HG03354 (cell line): ENCODE measurements around the gene PHETA2.
A peak's percentile ranks its signal among the peaks of the same experiment; 100 is the strongest.
"Not testable (repeated sequence)": the region's sequence is repeated elsewhere in the genome, so short reads cannot be mapped to it uniquely, and the experiment has no call there.

ENCODE experiments used
- ATAC-seq: cut with Tn5 transposase; IDR thresholded peaks from one replicate; pipeline ENCODE4 v1.9.1; 2021; ENCODE audit warnings: mild to moderate bottlenecking; ENCODE audit not compliant: unreplicated experiment, poor library complexity, severe bottlenecking

Gene PHETA2

DNA sequence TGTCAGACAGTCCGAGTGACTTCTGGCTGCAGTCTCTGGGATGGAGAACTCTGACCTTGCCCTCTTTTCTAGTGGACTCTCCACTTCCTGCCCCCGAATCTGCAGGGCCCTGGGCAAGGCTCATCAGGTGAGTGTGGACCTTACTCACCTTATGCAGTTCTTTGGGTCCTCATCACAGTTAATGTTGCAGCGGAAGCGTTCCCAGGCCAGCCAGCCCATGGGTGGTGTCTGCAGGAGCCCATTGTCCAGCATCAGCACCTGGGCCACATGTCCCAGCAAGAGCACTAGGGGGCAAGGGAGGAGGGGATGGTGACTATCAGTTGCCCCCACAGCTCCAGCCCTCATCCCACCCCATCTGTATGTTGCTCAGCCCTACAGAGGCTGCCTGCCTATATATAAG lies 5.8 kb upstream of the PHETA2 start:
- no peak for ATAC-seq

DNA sequence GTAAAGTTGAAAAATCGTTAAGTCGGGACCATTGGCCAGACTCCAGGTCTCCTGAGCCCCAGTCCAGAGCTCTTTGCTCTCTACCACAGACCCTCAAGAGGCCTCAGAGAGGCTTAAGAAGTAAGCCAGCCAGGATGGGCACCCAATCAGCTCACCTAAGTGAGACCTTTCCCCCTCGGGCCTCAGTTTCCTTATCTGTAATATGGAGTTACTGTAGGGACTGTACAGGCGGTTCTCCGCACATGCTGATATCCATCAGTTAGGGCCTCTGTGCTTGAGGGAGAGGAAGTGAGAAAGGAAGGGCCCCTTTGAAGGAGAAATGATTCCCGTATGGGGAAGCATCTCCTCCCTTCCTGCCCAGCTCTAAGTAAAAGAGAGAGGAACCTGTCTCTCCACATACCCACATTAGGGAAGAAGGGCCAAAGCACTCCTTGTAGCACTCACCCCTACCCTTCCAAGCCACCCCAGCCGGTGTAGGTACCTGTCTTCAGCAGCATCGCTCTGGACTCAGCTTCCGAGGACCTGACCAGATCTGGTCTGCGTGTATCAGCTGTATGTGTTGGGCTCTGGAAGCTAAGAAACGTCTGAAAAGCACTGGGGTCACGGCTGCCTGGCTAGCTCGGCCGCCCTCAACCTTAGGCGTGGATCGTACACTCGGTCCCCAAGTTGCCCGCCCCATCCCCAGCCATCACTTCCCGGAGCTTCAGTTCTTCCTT lies 4.1 kb upstream of the PHETA2 start:
- ATAC-seq: no peak

DNA sequence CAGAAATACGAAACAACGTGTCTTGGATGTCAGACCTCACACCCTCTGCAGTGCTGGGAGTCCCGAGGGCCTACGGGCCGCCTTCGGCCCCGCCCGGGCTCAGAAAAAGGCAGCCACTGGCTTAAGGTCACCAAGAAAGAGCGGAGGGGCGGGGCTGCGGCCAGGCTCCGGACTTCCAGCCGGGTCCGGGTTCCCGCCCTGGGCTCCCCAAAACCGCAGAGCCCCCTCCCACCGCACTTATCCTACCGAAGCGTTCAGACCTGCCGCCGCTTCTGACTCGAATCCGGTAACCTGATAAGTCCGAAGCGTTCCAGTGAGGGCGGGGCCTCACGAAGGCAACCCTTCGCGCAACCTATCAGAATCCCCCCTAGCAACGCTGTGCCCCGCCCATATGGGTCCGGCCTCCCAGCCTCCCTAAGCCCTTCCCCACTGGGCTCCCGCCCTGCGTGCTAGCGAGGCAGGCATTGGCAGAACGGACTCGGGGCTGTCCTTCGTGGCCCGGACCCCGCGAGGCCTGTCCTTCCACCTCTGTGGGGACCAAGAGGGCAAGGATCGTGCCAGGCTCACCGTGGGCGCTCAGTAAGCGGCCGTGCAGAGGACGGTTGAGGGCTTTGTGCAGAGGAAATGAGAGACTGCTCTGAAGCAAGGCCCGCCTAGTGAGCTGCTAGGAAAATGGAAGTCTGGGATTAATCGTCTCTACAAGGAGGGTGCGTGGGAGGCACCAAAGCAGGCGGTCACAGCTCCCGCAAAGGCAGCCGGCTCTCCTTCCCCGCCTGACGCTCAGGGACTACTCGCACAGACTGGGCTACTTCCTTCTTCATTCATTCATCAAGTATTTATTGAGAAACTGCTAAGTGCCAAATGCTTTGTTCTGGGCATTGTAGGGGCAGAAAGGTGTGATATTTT lies 3.3 kb upstream of the PHETA2 start, which contains the start of gene NAGA:
Gene NAGA (minus strand): TSS at position 296 of the 906 bp plus-strand sequence. CDS start 515 bp downstream, outside the sequence.
- ATAC-seq: peak; percentile 91

DNA sequence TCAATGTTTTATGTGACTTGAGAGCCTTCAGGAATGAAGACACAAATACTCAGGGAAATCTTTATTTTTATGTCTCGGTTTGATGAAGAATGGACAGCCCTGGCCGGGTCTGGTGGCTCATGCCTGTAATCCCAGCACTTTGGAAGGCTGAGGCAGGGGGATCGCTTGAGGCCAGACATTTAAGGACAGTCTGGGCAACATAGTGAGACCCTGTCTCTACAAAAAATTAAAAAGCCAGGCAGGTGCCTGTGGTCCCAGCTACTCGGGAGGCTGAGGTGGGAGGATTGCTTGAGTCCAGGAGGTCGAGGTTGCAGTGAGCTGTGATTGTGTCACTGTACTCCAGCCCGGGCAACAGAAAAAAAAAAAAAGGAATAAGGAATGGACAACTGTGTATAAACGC lies 2.5 kb upstream of the PHETA2 start:
- ATAC-seq: not testable (repeated sequence)

DNA sequence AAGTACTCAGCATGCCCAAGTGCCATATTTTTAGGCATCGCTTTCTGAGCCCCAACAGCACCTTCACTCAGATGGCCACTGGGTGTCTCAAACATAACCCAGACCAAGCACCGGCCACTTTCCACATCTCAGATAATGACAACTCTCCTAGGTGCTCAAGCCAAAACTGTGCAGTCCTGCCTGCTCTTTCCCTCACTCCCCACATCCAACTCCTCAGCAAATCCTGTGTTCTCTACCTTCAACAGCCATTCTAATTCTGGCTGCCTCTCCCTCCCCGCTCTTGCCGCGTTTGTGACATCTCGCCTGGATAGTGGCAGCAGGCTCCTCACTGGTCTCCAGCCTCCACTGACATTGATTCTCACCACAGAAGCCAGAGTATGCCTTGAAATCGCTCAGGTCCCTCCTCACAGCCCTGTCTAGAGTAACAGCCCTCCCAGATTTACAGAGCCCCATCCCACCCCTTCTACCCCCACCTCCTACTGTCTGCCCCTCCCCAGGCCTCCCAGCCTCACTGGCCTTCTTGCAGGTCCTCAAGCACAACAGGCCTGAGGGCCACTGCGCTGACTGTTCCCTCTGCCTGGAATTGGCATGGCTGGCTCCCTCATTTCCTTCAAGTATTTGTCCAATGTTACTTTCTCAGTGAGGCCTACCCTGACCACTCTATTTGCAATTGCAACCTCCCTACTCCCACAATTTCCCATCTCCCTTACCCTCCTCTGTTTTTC lies 1.3 kb upstream of the PHETA2 start:
- no peak for ATAC-seq

DNA sequence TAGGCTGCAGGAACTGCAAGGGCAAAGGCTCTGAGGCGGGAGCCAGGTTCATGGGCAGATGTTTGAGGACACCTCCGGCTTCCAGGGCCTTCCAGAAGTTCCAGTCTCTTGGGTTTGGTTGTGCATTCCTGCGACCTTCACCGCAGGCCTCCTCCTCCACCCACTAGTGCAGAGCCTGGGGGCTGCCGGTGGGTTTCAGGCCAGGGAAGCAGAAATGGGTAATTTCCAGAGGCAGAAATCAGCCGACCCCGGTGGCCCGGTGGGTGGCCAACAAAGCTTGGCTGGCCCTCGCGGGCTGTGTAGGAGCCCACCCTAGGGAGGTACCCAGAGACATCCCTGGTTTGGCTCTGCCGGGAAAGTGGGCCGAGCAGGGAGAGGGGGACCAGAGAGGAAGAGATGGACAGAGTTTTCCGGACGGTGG lies 417 bp upstream of the PHETA2 start:
- ATAC-seq: no peak

DNA sequence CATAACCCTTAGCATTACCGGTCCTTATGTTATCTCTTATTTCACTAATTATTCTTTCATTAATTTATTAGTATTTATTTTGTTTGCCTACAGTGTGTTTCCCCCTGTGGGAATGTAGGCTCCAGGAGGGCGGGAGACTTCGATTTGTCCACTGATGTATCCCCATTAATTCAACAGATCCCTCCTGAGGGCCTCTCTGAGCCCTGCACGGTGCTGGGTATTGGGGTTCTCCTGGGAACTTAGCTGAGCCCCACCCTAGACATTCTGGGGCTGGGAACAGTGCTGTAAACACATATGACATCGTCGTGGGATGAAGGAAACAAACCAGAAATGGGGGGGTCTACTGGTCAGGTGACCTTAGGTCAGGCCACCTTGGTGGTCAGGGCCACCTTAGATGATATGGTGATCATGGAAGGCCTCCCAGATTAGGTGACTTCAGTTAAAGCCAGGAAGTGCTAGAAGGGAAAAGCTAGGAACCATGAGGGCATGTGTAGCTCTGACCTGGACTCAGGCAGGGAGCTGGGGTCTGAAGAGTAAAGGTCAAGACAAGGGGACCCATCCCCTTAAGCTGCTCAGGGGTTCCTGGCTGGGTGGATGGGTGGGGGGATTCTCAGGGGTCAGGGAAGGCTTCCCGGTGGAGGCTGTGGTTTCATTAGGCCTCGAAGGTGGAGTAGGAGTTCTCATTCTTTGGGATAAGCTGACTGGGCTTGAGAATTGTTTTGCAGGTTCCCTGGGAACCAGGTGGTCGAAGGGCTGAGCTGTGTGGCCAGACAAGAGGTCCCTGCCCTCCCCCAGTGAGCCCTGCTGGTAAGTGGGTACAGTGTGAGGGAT lies 1.0 kb downstream of the PHETA2 start:
- ATAC-seq: no peak

DNA sequence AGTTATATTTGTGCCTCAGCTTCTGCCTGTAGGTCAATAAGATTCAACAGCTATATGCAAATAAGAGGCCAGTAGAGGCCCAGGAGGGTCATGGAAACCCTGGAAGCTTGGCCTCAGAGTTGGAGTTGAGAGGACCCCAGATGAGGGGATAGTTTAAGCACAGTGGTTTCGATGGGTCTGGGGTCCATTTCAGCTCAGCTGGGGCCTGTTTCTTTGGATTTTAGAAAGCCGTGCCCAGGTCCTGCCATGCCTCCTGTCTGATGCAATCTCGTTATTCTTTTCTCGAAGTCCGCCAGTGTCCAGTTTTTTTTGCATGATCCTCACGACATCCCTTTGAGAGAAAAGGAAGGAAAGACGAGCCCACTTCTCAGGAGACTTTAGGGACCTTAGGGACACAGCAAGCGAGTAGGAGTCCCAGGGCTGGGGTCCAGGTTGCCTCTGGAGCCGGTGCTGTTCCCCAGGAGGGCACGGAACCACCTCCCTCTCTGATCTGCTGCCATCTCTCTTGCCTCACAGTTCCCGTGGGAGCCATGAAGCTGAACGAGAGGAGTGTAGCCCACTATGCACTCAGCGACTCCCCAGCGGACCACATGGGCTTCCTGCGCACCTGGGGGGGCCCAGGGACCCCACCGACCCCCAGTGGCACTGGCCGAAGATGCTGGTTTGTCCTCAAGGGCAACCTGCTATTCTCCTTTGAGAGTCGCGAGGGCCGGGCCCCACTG lies 2.9 kb downstream of the PHETA2 start:
- no peak for ATAC-seq

DNA sequence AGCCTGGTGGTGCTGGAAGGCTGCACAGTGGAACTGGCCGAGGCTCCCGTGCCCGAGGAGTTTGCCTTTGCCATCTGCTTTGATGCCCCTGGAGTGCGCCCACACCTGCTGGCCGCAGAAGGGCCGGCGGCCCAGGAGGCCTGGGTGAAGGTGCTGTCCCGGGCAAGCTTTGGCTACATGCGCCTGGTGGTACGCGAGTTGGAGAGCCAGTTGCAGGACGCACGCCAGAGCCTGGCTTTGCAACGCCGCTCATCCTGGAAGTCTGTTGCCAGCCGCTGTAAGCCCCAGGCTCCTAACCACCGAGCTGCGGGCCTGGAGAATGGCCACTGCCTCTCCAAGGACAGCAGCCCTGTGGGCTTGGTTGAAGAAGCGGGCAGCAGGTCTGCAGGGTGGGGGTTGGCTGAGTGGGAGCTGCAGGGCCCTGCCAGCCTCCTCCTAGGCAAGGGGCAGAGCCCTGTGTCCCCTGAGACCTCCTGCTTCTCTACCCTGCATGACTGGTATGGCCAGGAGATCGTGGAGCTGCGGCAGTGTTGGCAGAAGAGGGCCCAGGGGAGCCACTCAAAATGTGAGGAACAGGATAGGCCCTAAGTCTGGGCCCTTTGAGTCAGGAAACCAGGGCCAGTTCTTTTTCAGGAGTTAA lies 3.6 kb downstream of the PHETA2 start:
- ATAC-seq: no peak

DNA sequence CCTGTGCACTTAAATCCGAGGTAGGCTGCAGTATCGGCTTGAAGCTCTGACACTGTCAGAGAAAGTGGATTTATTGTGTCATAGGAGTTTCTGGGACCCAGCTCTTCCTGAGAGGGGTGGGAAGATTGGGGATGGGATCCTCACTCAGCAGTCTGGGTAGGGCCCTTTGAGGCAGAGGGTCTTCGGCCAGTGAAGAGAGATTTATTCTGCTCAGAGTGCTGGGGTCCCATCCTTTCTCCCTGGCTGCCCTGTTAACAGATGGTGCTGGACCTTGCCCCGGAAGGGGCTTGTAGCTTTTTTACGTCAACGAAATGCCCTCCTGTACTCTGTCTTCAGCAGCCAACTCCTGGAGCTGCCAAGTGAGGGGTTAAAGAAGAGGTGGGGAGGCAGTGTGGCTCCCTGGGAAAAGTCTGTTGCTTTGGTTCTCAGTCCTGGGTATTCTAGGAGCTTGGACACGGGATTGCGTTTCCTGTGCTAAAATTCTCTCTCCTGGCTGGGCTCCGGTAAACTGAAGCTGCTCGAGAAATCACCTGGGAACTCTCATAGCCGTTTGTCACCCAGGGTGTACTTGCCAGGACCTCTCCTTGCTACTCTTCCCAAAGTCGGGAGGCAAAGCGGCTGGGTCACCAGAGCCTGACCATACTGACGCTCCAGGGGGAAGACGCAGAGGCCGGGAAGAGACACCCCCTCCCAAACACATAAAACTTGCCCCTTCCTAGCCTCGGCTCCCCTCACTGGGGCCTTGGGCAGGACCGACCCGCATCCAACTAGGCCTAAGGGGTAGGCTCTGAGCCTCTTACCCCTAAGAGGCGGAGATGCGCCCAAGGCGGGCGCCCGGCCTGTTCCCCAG lies 4.6 kb downstream of the PHETA2 start:
- ATAC-seq: no peak

DNA sequence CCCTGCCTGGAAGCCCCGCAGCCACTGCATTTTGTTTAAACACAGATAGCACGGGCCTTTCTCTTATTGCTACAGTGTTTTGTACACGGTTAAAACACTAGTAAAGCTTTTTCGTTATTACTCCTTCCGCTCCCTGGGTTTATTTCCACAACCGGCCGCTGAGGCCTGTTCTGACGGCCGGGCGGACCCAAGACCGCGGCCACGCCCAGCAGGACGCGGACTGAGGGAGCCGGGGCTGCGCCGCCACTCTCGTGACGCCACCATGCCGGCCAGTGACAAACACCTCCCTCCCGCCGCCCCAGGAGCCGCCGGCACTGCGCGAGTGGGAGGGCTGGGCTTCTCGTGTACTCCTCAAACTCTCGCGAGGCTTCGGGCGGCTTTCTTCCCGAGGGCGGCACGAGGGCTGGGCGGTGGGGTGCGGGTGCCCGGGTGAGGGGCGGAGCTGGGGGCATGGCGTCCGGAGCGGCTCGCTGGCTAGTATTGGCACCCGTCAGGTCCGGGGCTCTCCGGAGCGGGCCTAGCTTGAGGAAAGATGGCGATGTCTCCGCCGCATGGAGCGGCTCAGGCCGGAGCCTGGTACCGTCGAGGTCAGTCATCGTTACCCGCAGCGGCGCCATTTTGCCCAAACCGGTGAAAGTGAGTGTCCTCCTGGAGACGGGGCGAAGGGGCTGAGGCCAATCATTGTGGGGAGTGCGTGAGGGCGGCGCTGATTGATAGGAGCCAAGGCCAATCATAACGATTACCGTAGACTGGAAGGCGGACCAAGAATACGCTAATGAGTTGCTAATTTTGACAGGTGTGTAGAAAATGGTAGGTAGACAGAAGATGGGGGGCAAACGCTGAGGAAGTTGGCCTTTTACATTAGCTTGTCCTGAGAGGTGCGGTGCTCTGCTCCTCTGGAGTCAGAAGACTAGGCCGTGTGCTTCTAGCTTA lies 5.5 kb downstream of the PHETA2 start, which contains the start of gene SMDT1:
Gene SMDT1 (plus strand): TSS at position 382 of the 933 bp plus-strand sequence. CDS start 69 bp downstream, at position 451.
- ATAC-seq: peak; percentile 89

DNA sequence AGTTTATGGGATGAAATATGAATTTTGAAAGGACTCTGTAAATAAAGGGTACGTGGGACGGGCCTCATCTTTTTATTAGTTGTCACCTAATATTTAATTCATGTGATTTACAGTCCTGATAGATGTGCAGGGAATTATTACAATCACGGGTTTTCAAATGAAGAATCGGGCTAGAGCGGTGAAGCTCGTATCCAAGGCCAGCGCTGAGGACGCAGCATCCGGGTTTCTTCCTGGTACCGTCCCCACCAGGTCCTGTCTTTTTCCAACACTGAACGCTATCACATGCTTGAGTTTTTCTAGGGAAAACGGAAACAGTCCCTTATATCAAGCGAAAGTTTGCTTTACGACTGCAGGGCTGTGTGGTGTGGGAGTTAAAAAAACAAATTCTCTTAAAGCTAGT lies 6.2 kb downstream of the PHETA2 start:
- ATAC-seq: no peak

DNA sequence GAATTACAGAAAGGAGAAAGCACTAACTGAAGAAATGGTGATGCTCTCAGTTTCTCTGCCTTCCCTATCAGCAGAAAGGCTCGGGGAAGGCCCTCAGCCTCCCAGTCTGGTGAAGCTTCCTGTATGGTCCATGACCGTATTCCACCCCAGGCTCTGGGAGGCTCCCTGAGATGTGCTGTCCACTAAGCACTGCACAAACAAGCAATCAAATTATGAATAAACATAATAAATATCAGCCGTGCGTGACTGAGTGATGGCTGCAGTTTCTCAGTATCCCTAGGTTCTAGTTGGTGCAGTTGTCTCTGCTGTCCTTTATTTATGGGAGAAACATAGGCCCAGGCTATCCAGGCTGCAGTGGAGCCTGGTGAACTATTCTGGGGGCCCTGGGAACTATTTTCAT lies 9.1 kb downstream of the PHETA2 start:
- no peak for ATAC-seq

DNA sequence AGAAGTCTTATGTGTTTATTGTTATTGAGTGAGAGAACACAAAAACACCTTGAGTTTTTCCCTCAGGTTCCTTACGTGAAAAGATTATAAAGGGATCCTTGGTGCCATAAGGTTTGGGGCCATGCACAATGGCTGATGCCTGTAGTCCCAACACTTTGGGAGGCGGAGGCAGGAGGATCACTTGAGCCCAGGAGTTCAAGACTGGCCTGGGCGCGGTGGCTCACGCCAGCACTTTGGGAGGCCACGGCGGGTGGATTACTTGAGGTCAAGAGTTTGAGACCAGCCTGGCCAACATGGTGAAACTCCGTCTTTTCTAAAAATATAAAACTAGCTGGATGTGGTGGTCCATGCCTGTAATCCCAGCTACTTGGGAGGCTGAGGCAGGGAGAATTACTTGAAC lies 10.8 kb downstream of the PHETA2 start:
- no peak for ATAC-seq

DNA sequence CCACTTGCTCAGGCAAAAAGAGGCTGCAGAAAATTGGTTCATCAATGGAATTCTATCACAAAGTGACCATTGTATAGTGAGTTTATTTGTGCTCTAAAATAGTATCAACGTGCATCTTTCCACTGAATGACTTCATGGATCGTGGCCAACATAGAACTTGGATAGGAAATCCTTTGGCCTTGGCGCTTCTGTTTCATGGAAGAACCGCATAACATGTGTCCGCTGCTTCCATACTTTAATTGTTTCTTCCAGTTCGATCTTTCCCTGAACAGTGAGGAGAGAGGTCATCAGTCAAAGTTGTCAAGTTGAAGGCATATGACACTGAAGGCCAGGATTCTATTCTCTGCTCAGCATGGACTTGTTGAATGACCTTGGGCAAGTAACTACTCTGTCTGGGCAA lies 12.0 kb downstream of the PHETA2 start:
- ATAC-seq: no peak
